NCI-H510A treated with DMSO at 0.1 percent for 48 hours (cell line): ENCODE results near the gene IL6.
"Not testable (repeated sequence)": the region's sequence is repeated elsewhere in the genome, so short reads cannot be mapped to it uniquely, and the experiment has no call there.

Experiments
- DNase-seq: peaks from one replicate; lab custom pipeline; 2025; lab: John Stamatoyannopoulos, UW

IL6 gene

GRCh38 chr7:22703978-22704610 is 22.9 kb upstream of the IL6 start:
- DNase-seq, result not testable (repeated sequence)

- DNase-seq, result not testable (repeated sequence)
Measured at GRCh38 chr7:22704722-22705121, 22.3 kb upstream of the IL6 start.

- DNase-seq, result not testable (repeated sequence)
Measured at GRCh38 chr7:22705874-22706273, 21.1 kb upstream of the IL6 start.

GRCh38 chr7:22707026-22707691 is 19.8 kb upstream of the IL6 start:
- DNase-seq, result not testable (repeated sequence)

- not testable (repeated sequence) for DNase-seq
Measured at GRCh38 chr7:22708214-22708613, 18.8 kb upstream of the IL6 start.

GRCh38 chr7:22708677-22709061 is 18.3 kb upstream of the IL6 start:
- DNase-seq, result not testable (repeated sequence)

GRCh38 chr7:22709062-22709829 is 17.8 kb upstream of the IL6 start:
- DNase-seq, result not testable (repeated sequence)

- DNase-seq, result no peak
Measured at GRCh38 chr7:22709857-22710256, 17.1 kb upstream of the IL6 start.

GRCh38 chr7:22712999-22713398 is 14.0 kb upstream of the IL6 start:
- no peak for DNase-seq

GRCh38 chr7:22713463-22713862 is 13.5 kb upstream of the IL6 start:
- no peak for DNase-seq

GRCh38 chr7:22715969-22716368 is 11.0 kb upstream of the IL6 start:
- DNase-seq, result no peak

GRCh38 chr7:22717760-22718159 is 9.2 kb upstream of the IL6 start:
- no peak for DNase-seq

- DNase-seq, result no peak
Measured at GRCh38 chr7:22718200-22718711, 8.7 kb upstream of the IL6 start.

GRCh38 chr7:22718911-22719420 is 8.0 kb upstream of the IL6 start:
- no peak for DNase-seq

- DNase-seq, result no peak
Measured at GRCh38 chr7:22720791-22721786, 5.9 kb upstream of the IL6 start.

- DNase-seq, result no peak
Measured at GRCh38 chr7:22722536-22723180, 4.3 kb upstream of the IL6 start.

- DNase-seq, result no peak
Measured at GRCh38 chr7:22723181-22723601, 3.8 kb upstream of the IL6 start.

- DNase-seq, result peak; percentile 19
Measured at GRCh38 chr7:22723637-22724036, 3.4 kb upstream of the IL6 start.

GRCh38 chr7:22724861-22725260 is 2.1 kb upstream of the IL6 start:
- no peak for DNase-seq

- DNase-seq, result no peak
Measured at GRCh38 chr7:22725585-22725984, 1.4 kb upstream of the IL6 start.
